Astrocyte of the spinal cord (primary cell): Measurements from ENCODE around the gene PAFAH1B2.

Source experiments
- DNase-seq: peaks from one replicate; pipeline ENCODE4 v3.0.0; 2011; ENCODE audit warnings: low read depth, low spot score
- H3K4me3 ChIP-seq: 2 replicates; pipeline ENCODE4 v1.5.1; 2011; ENCODE audit warnings: low read depth, mild to moderate bottlenecking, low read length, moderate library complexity
- in situ Hi-C: cut with HindIII; loops from 2 replicates; pipeline ENCODE4 v1.10.0; 2017; ENCODE audit warnings: low sequenced_read_pairs
- TF ChIP-seq, protein P1 (sequence below): IDR thresholded peaks from 2 replicates; pipeline ENCODE4 v1.5.1; 2012; ENCODE audit warnings: low read depth, mild to moderate bottlenecking, low read length, inconsistent platforms

The PAFAH1B2 gene

GRCh38 chr11:117193130-117194020 is 49.3 kb downstream of the PAFAH1B2 start:
- no peak for DNase-seq
- in situ Hi-C loops = no loop called here
- TF ChIP-seq, protein P1, sequence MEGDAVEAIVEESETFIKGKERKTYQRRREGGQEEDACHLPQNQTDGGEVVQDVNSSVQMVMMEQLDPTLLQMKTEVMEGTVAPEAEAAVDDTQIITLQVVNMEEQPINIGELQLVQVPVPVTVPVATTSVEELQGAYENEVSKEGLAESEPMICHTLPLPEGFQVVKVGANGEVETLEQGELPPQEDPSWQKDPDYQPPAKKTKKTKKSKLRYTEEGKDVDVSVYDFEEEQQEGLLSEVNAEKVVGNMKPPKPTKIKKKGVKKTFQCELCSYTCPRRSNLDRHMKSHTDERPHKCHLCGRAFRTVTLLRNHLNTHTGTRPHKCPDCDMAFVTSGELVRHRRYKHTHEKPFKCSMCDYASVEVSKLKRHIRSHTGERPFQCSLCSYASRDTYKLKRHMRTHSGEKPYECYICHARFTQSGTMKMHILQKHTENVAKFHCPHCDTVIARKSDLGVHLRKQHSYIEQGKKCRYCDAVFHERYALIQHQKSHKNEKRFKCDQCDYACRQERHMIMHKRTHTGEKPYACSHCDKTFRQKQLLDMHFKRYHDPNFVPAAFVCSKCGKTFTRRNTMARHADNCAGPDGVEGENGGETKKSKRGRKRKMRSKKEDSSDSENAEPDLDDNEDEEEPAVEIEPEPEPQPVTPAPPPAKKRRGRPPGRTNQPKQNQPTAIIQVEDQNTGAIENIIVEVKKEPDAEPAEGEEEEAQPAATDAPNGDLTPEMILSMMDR = no peak
- H3K4me3 ChIP-seq = no peak overlapping the region

- in situ Hi-C loops = no loop called here
- DNase-seq = no peak
- no peak overlapping the region for H3K4me3 ChIP-seq
- TF ChIP-seq, protein P1 = no peak
These were observed 50.2 kb downstream of the PAFAH1B2 start for GRCh38 chr11:117194267-117194666.

DNA sequence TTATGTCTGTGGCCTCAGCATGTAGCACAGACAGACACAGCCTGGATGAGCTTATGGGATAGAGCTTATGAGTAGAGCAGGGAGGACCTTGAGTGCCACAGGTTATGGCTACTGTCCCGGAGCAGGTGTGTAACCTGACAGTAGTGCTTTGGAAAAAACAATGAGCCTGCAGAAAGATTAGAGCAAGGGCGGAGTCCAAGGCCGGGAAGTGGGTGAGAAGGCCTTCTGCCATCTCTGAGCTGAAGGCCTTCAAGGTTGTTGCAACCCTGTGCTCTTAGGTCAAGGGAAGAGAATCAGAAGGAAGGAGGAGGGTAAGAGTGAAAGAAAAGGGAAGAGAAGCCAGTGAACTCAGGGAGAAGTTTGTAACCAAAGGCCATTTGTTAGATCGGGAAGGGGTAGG is 51.2 kb downstream of the PAFAH1B2 start:
- TF ChIP-seq, protein P1 = no peak
- DNase-seq = no peak
- in situ Hi-C loops = no loop called here
- no peak overlapping the region for H3K4me3 ChIP-seq

GRCh38 chr11:117195761-117196160 is 51.7 kb downstream of the PAFAH1B2 start:
- no peak overlapping the region for H3K4me3 ChIP-seq
- no peak for DNase-seq
- in situ Hi-C loops = no loop called here
- TF ChIP-seq, protein P1 = no peak

DNA sequence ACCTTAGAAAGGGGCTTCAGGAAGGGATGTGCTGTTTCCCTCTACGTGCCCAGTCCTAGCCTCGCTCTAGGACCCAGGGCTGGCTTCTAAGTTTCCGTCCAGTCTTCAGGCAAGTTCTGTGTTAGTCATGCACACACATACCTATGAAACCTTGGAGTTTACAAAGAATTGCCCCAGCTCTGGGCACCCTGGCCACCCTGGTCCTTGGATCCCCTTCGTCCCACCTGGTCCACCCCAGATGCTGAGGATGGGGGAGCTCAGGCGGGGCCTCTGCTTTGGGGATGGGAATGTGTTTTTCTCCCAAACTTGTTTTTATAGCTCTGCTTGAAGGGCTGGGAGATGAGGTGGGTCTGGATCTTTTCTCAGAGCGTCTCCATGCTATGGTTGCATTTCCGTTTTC is 52.9 kb downstream of the PAFAH1B2 start:
- in situ Hi-C loops = no loop called here
- DNase-seq = no peak
- TF ChIP-seq, protein P1 = no peak
- no peak overlapping the region for H3K4me3 ChIP-seq

DNA sequence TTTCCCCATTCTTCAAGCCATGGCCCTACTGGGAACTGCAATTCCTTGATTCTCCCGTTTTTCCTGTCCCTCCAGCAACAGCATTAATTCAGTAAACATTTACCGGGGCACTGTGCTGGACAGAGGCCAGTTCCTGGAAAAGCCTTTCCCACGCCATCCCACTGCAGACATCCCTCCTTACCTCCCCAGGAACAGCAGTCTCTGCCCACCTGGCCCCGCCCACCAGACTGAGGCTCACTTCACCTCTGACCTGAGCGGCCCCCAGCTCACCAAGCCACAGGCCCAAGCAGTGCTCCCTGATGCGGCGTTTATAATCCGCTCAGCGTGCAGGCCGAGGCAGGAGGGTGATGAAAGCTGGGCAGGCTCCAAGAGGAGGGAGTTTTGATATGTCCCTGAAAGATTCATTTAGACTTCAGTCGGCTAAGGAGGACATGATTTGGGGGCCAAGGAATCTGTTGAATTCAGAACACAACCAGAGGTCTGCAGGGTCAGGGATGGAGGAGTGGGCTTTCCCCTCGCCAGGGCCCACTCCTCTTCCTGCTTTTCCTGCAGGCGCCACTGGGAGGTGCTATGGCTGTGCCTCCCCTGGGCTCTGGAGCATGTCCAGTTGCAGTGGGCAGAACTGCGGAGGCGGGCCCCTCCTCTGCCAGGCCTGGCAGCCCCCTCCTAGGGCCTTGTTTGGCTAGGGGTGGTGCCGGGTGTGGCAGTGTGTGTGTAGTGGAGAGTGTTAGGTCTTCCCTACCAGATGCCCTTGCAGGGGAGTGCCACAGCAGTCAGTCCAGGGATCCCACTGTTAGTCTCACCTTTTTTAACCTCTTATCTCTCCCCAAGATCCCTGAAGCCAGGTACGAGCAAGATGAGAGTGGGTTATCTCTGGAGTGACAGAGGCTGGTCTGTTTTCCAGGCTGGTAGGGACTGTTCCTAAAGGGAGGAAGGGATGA is 53.7 kb downstream of the PAFAH1B2 start:
- peak overlapping the region; percentile 64 for H3K4me3 ChIP-seq
- in situ Hi-C loops = no loop called here
- TF ChIP-seq, protein P1 = peak; percentile 63
- DNase-seq = no peak
